ENCODE results near the gene RPA1. TPM values are rescaled to one million over a fixed set of nuclear protein-coding genes. Genes with fewer than 3 reads are reported as not detected.

RPA1 gene
- total and polyA plus RNA-seq, 2 of the 4 experiments (the other 2 are of a cell fraction): 38.4 to 48.2 TPM

GRCh38 chr17:1920948-1921351 lies 91.1 kb downstream of the RPA1 start:
- WGBS, 2 experiments (ENCODE audit: extremely low coverage in 2 of 2, insufficient read length in 1 of 2): 93% methylated on average over 3 of the region's 19 CpGs; no CpG with 5 or more reads in 1 of the 2 experiments
- no peak overlapping the region for H3K4ac ChIP-seq (ENCODE audit: low read depth, low read length)
- H2BK5ac ChIP-seq (ENCODE audit: low read depth, low read length, poor library complexity, severe bottlenecking): no peak overlapping the region
- peaks cover 34% of the 10 kb centered on the region for H3K27me3 ChIP-seq (ENCODE audit: control insufficient read depth, insufficient read depth, low read length)
- H3K9me3 ChIP-seq (ENCODE audit: control insufficient read depth, insufficient read depth, low read length): no peaks in the 10 kb centered on the region
- no peak overlapping the region for H2BK120ac ChIP-seq (ENCODE audit: low read depth, low read length)
- H2AK9ac ChIP-seq (replicated peaks; ENCODE audit: low read depth, low read length, poor library complexity): no peak overlapping the region
- dilution Hi-C loops (cut with HindIII; ENCODE audit: low sequenced_read_pairs, unreplicated experiment) (no loop called here), intact Hi-C loops (cut with micrococcal nuclease) (no loop called here), in situ Hi-C loops (cut with MboI; ENCODE audit: low sequenced_read_pairs) (no loop called here)
- POLR2A ChIA-PET (ENCODE audit: unreplicated experiment): no interaction called here
- H2AFZ ChIP-seq (replicated peaks; ENCODE audit: low read length, poor library complexity): no peak overlapping the region
- no peak overlapping the region for H4K8ac ChIP-seq (ENCODE audit: low read depth in 2 of 2, low read length in 2 of 2)
- H3K4me3 ChIP-seq (ENCODE audit: insufficient read depth, low read depth, low read length): no peak overlapping the region
- 0 out of 2 replicates have a peak, but pooled peaks cover 4% of the 10 kb centered on the region for H3K9me1 ChIP-seq (ENCODE audit: insufficient read depth, low read length)
- ATAC-seq (ENCODE audit: low read depth) (no peak), DNase-seq (no peak)
- no peaks in the 10 kb centered on the region for H3K36me3 ChIP-seq (ENCODE audit: control insufficient read depth, insufficient read depth, low read length)
- H3K79me1 ChIP-seq (ENCODE audit: low read depth in 1 of 2, low read length in 2 of 2): no peaks in the 10 kb centered on the region
- BruUV-seq (replicated peaks): no TSS peak
- H3K27ac ChIP-seq (ENCODE audit: insufficient read depth, low read length): no peak overlapping the region
- CTCF ChIA-PET: no interaction called here
- no peak overlapping the region for H3K56ac ChIP-seq (ENCODE audit: extremely low read depth, insufficient read depth, low read length)
- H3K4me1 ChIP-seq (ENCODE audit: control insufficient read depth, insufficient read depth, low read length): no peaks in the 10 kb centered on the region
- H2BK20ac ChIP-seq (ENCODE audit: low read depth, low read length): no peak overlapping the region
- H3K9ac ChIP-seq (ENCODE audit: low read depth, low read length): no peak overlapping the region
- no peak for TF ChIP-seq FOS (IDR thresholded peaks at IDR 0.05; ENCODE audit: low read depth, low read length)
- no peak for TF ChIP-seq MAZ (IDR thresholded peaks at IDR 0.05; ENCODE audit: borderline replicate concordance, low read depth, low read length)
- TF ChIP-seq NFE2L2 (IDR thresholded peaks at IDR 0.05; ENCODE audit: low read depth, low read length): no peak
- no peak for TF ChIP-seq RFX5 (IDR thresholded peaks at IDR 0.05; ENCODE audit: low read depth, low read length)
- TF ChIP-seq MXI1 (IDR thresholded peaks at IDR 0.05; ENCODE audit: borderline replicate concordance, low read depth, low read length): no peak
- no peak for TF ChIP-seq USF2 (IDR thresholded peaks at IDR 0.05; ENCODE audit: low read depth, low read length)
- TF ChIP-seq BHLHE40 (IDR thresholded peaks at IDR 0.05; ENCODE audit: low read depth, low read length): no peak
- TF ChIP-seq ELK1 (IDR thresholded peaks at IDR 0.05; ENCODE audit: borderline replicate concordance, low read depth, low read length): no peak
- TF ChIP-seq CEBPB (IDR thresholded peaks at IDR 0.05; ENCODE audit: low read depth, low read length): no peak
- no peak overlapping the region for H3K23ac ChIP-seq (ENCODE audit: low read depth, low read length)
- no peak overlapping the region for H3K4me2 ChIP-seq (ENCODE audit: low read depth, low read length)
- no peak overlapping the region for H3K18ac ChIP-seq (ENCODE audit: low read depth, low read length)
- no peak overlapping the region for H4K5ac ChIP-seq (ENCODE audit: low read depth, low read length)
- no peak overlapping the region for H2BK15ac ChIP-seq (ENCODE audit: low read depth, low read length)
- no peaks in the 10 kb centered on the region for H4K20me1 ChIP-seq (ENCODE audit: insufficient read depth, low read length)
- no peak overlapping the region for H4K91ac ChIP-seq (ENCODE audit: insufficient read depth, low read depth, low read length)
- no peak overlapping the region for H2AK5ac ChIP-seq (ENCODE audit: low read depth, low read length)
- H3K14ac ChIP-seq (replicated peaks; ENCODE audit: low read depth, low read length): no peak overlapping the region

Measured in IMR-90 (cell line).